Neural progenitor cell (in vitro differentiated cells): ENCODE results near the gene PPP1R37.

Experiments used
- CTCF ChIP-seq: fragments of 200-600 bp; sonication (generic); IDR thresholded peaks from 2 replicates; pipeline ENCODE4 v1.5.1; 2017; ENCODE audit warnings: antibody characterized with exemption, mild to moderate bottlenecking
- EZH2 ChIP-seq: fragments of 200-600 bp; sonication (generic); IDR thresholded peaks from 2 replicates; pipeline ENCODE4 v1.6.1; 2017; ENCODE audit warnings: antibody characterized with exemption, mild to moderate bottlenecking, moderate library complexity

DNA sequence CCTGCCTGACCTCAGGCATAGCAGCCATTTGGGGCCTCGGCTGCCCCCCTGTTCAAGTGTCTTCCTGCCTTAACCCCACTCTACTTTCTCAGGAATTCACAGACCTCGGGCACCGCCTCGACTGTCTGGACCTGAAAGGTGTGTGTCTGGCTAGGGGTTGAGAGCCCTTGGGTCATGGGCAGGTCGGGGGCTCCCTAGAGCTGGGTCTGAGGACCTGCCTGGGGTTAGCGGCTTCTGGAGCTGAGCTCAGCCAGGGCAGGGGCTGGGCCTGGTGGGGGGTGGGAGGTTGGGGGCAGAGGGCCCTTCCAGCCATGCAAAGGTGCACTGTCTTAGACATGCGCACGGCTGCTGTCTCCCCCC is 47.1 kb downstream of the PPP1R37 start:
- TF ChIP-seq EZH2, result no peak
- no peak for TF ChIP-seq CTCF
